DOHH2 (cell line): ENCODE measurements around the gene ZNF892.

Source experiments
- CTCF ChIP-seq: fragments of 200-600 bp; sonication (generic); IDR thresholded peaks from one replicate; pipeline ENCODE4 v1.5.1; 2014; ENCODE audit warnings: antibody characterized with exemption, mild to moderate bottlenecking, low read depth, low read length; ENCODE audit not compliant: poor library complexity, severe bottlenecking
- EZH2phosphoT487 ChIP-seq: fragments of 200-600 bp; sonication (generic); IDR thresholded peaks from 2 replicates; pipeline ENCODE4 v1.6.1; 2017; ENCODE audit warnings: borderline replicate concordance, mild to moderate bottlenecking, antibody characterized with exemption, low read length, moderate library complexity, mixed read lengths

GRCh38 chr2:95232232-95232631 is 24.9 kb downstream of the ZNF892 start:
- TF ChIP-seq CTCF (no peak), EZH2phosphoT487 (no peak)
